ENCODE data around the gene ECE1. TPM values are rescaled to one million over a fixed set of nuclear protein-coding genes. Genes with fewer than 3 reads are reported as not detected.

The ECE1 gene
- total and polyA plus RNA-seq, 2 experiments from 2014 or later: 82.3 to 100 TPM

- peak; percentile 97 for DNase-seq
- Histone ChIP-seq H2AFZ (peak overlapping the region; percentile 27; the same call in 1 of the 2 replicates), H3K27me3 (replicated peaks; ENCODE audit: insufficient read depth) (no peaks in the 10 kb centered on the region), H3K9me3 (ENCODE audit: low read depth) (no peaks in the 10 kb centered on the region), H3K9me2 (ENCODE audit: insufficient read depth) (no peaks in the 10 kb centered on the region), H4K20me1 (ENCODE audit: insufficient read depth) (no peaks in the 10 kb centered on the region), H3K79me2 (ENCODE audit: insufficient read depth) (peaks cover 75% of the 10 kb centered on the region), H3K9ac (peak overlapping the region; percentile 77), H3K4me3 (no peak overlapping the region), H3K27ac (peak overlapping the region; percentile 93), H3K36me3 (ENCODE audit: low read depth) (no peaks in the 10 kb centered on the region), H3F3A (ENCODE audit: insufficient read depth) (peaks cover 36% of the 10 kb centered on the region), H3K4me1 (ENCODE audit: insufficient read depth) (peaks cover 65% of the 10 kb centered on the region), H3K4me2 (ENCODE audit: unreplicated experiment) (peak overlapping the region; percentile 58)
- WGBS, 2 experiments (ENCODE audit: low coverage in 1 of 2, low lambda C conversion rate in 2 of 2, missing lambda C conversion rate in 2 of 2): 4% methylated on average over 16 of the region's 16 CpGs
- no peak for TF ChIP-seq EZH2phosphoT487 (IDR thresholded peaks at IDR 0.05; ENCODE audit: insufficient read depth, low read depth)
- in situ Hi-C loops (cut with MboI): no loop called here
Measured at GRCh38 chr1:21317035-21317689, 26.9 kb upstream of the ECE1 start.

- 80 to 83% methylated on average over 2 of the region's 2 CpGs for WGBS, 2 experiments (ENCODE audit: low coverage in 1 of 2, low lambda C conversion rate in 2 of 2, missing lambda C conversion rate in 2 of 2)
- Histone ChIP-seq H3K9me2 (ENCODE audit: insufficient read depth) (no peaks in the 10 kb centered on the region), H3K9ac (peak overlapping the region; percentile 44), H3K27ac (peak overlapping the region; percentile 41), H3K27me3 (replicated peaks; ENCODE audit: insufficient read depth) (no peaks in the 10 kb centered on the region), H3F3A (ENCODE audit: insufficient read depth) (peaks cover 35% of the 10 kb centered on the region), H3K4me3 (no peak overlapping the region), H4K20me1 (ENCODE audit: insufficient read depth) (no peaks in the 10 kb centered on the region), H3K9me3 (ENCODE audit: low read depth) (no peaks in the 10 kb centered on the region), H3K36me3 (ENCODE audit: low read depth) (no peaks in the 10 kb centered on the region), H3K4me1 (ENCODE audit: insufficient read depth) (peaks cover 59% of the 10 kb centered on the region), H2AFZ (no peak overlapping the region), H3K79me2 (ENCODE audit: insufficient read depth) (peaks cover 57% of the 10 kb centered on the region), H3K4me2 (ENCODE audit: unreplicated experiment) (peak overlapping the region; percentile 19)
- TF ChIP-seq EZH2 (IDR thresholded peaks at IDR 0.05; ENCODE audit: insufficient read depth, poor library complexity, severe bottlenecking): no peak
- TF ChIP-seq EZH2phosphoT487 (IDR thresholded peaks at IDR 0.05; ENCODE audit: insufficient read depth, low read depth): no peak
- in situ Hi-C loops (cut with MboI): no loop called here
- DNase-seq: no peak
Measured at GRCh38 chr1:21314743-21315396, 24.6 kb upstream of the ECE1 start.

GRCh38 chr1:21313886-21314721 is 23.8 kb upstream of the ECE1 start:
- peak overlapping the region; percentile 44 for H3K9ac ChIP-seq
- H3K27me3 ChIP-seq (replicated peaks; ENCODE audit: insufficient read depth): no peaks in the 10 kb centered on the region
- H3K9me2 ChIP-seq (ENCODE audit: insufficient read depth): no peaks in the 10 kb centered on the region
- peaks cover 40% of the 10 kb centered on the region for H3F3A ChIP-seq (ENCODE audit: insufficient read depth)
- no peak overlapping the region for H2AFZ ChIP-seq
- peak overlapping the region; percentile 41 for H3K27ac ChIP-seq
- no peaks in the 10 kb centered on the region for H3K36me3 ChIP-seq (ENCODE audit: low read depth)
- in situ Hi-C loops (cut with MboI): no loop called here
- no peak overlapping the region; the same call in 1 of the 2 replicates for H3K4me3 ChIP-seq
- TF ChIP-seq EZH2phosphoT487 (IDR thresholded peaks at IDR 0.05; ENCODE audit: insufficient read depth, low read depth): no peak
- TF ChIP-seq EZH2 (IDR thresholded peaks at IDR 0.05; ENCODE audit: insufficient read depth, poor library complexity, severe bottlenecking): no peak
- no peaks in the 10 kb centered on the region for H3K9me3 ChIP-seq (ENCODE audit: low read depth)
- H4K20me1 ChIP-seq (ENCODE audit: insufficient read depth): no peaks in the 10 kb centered on the region
- DNase-seq: peak; percentile 68
- peaks cover 49% of the 10 kb centered on the region for H3K79me2 ChIP-seq (ENCODE audit: insufficient read depth)
- peak overlapping the region; percentile 19 for H3K4me2 ChIP-seq (ENCODE audit: unreplicated experiment)
- 10 to 14% methylated on average over 19 of the region's 19 CpGs for WGBS, 2 experiments (ENCODE audit: low coverage in 1 of 2, low lambda C conversion rate in 2 of 2, missing lambda C conversion rate in 2 of 2)
- peaks cover 59% of the 10 kb centered on the region for H3K4me1 ChIP-seq (ENCODE audit: insufficient read depth)

GRCh38 chr1:21313203-21313885 is 23.1 kb upstream of the ECE1 start:
- in situ Hi-C loops (cut with MboI): no loop called here
- Histone ChIP-seq H3K9ac (peak overlapping the region; percentile 44), H3K4me2 (ENCODE audit: unreplicated experiment) (peak overlapping the region; percentile 19), H3K9me3 (ENCODE audit: low read depth) (no peaks in the 10 kb centered on the region), H3F3A (ENCODE audit: insufficient read depth) (peaks cover 47% of the 10 kb centered on the region), H3K4me1 (ENCODE audit: insufficient read depth) (peaks cover 59% of the 10 kb centered on the region), H3K36me3 (ENCODE audit: low read depth) (no peaks in the 10 kb centered on the region), H3K27ac (peak overlapping the region; percentile 41), H3K4me3 (no peak overlapping the region), H3K79me2 (ENCODE audit: insufficient read depth) (peaks cover 42% of the 10 kb centered on the region), H3K9me2 (ENCODE audit: insufficient read depth) (no peaks in the 10 kb centered on the region), H3K27me3 (replicated peaks; ENCODE audit: insufficient read depth) (no peaks in the 10 kb centered on the region), H4K20me1 (ENCODE audit: insufficient read depth) (no peaks in the 10 kb centered on the region), H2AFZ (no peak overlapping the region)
- TF ChIP-seq EZH2 (IDR thresholded peaks at IDR 0.05; ENCODE audit: insufficient read depth, poor library complexity, severe bottlenecking) (no peak), EZH2phosphoT487 (IDR thresholded peaks at IDR 0.05; ENCODE audit: insufficient read depth, low read depth) (no peak)
- 4 to 7% methylated on average over 6 of the region's 6 CpGs for WGBS, 2 experiments (ENCODE audit: low coverage in 1 of 2, low lambda C conversion rate in 2 of 2, missing lambda C conversion rate in 2 of 2)
- DNase-seq: peak; percentile 87
